NCI-H146 treated with DMSO at 0.1 percent for 48 hours (cell line): Measurements from ENCODE around the gene CYTH2.

Experiments used
- DNase-seq: peaks from one replicate; lab custom pipeline; 2025; ENCODE audit not compliant: unreplicated experiment; lab: John Stamatoyannopoulos, UW

CYTH2 gene

GRCh38 chr19:48452289-48453190 lies 16.6 kb upstream of the CYTH2 start:
- DNase-seq: no peak

- DNase-seq: no peak
Observed at GRCh38 chr19:48454150-48454730, 14.9 kb upstream of the CYTH2 start.

DNA sequence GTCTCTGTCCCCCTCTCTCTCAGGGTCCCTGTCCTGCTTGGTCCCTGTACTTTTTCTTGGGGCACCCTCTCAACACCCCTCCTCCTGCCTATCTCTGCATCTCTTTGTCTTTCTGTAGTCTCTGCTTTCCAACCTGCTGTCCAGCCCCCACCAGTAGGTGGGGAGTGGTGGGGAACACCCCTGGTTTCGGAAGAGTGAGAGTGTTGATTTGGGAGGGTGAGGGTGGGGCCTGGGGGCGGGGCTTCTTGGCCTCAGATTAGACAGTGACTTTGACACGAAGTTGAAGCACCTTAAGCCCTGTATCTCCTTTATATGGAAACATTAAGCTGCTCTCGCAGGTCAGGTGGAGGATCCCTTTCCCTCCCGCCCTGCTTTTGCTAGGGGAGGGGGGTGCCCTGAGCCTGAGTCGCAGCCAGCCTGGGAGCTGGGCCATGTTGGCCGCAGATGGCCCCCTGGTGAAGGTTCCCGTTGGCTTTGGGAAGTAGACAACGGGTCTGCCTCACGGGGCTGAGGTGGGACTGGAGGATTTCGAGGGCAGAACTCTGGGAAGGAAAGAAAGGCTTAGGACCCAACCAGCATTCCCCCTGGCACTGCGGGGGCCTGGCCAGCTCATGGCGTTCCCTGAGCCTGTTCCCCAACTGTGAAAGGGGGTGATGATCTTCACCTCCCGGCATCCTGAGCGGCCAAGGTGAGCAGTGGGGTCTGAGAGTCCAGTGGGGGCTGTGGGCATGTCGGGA lies 13.8 kb upstream of the CYTH2 start, which contains the start of gene KCNJ14:
Gene KCNJ14 (plus strand): TSS at position 404 of the 737 bp plus-strand sequence. CDS start 6,151 bp downstream, outside the sequence.
- no peak for DNase-seq

DNA sequence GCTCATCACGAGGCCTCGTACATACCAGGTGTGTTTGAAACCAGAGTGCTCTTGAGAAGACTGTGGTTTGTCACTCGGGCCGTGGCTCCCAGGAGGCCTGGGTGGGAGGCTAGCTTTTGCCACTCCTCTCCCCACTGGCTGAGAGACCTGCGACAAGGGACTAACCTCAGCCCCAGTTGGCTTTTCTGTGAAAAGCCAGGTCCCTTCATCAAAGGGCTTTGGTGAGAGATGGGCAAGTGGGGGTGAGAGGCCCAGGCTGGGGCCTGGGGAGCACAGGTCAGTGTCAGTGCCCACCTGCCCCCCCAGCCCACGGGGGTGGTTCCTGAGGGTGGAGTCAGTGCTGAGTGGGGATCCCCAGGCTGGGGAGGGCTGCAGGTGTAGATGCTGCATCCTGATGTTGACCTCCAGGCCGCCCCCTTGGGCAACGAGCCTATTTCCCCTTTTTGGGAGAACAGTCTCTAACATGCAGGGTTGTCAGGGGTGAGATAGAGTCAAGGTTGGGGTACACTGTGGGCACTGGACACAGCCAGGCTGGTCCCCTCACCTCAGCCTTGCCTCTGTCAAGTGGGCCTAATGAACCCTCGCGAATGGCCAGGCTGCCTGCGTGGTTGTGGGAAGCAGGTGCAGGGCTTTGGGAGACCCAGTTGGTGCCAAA lies 13.1 kb upstream of the CYTH2 start:
- no peak for DNase-seq

GRCh38 chr19:48456864-48457263 lies 12.3 kb upstream of the CYTH2 start:
- no peak for DNase-seq

DNA sequence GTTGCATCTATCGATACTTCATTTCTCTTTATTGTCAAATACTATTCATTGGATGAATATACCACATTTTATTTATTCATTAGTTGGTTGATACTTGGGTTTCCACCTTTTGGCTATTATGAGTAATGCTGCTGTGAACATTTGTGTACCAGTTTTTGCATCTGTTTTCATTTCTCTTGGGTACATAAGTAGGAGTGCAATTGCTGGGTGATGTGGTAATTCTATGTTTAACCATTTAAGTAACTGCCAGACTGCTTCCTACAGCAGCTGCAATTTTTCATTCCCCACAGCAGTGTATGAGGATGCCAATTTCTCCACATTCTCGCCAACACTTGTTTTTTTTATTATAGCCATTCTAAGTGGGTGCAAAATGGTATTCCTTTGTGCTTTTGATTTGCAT lies 11.2 kb upstream of the CYTH2 start:
- DNase-seq: no peak

- no peak for DNase-seq
Observed at GRCh38 chr19:48461651-48461981, 7.6 kb upstream of the CYTH2 start.

DNA sequence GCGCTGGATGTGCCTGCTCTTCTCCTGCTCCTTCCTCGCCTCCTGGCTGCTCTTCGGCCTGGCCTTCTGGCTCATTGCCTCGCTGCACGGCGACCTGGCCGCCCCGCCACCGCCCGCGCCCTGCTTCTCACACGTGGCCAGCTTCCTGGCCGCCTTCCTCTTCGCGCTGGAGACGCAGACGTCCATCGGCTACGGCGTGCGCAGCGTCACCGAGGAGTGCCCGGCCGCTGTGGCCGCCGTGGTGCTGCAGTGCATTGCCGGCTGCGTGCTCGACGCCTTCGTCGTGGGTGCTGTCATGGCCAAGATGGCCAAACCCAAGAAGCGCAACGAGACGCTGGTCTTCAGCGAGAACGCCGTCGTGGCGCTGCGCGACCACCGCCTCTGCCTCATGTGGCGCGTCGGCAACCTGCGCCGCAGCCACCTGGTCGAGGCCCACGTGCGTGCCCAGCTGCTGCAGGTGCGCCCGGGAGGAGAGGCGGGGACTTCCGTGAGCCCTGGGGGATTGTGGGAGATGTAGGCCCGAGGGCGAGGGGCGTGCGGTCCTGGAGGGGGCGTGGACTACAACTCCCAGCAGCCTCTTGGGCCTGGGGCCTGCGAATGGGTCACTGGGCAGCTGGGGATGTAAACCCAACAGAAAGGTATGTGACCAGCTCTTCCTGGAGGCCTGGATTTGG lies 7.0 kb upstream of the CYTH2 start:
- no peak for DNase-seq

DNA sequence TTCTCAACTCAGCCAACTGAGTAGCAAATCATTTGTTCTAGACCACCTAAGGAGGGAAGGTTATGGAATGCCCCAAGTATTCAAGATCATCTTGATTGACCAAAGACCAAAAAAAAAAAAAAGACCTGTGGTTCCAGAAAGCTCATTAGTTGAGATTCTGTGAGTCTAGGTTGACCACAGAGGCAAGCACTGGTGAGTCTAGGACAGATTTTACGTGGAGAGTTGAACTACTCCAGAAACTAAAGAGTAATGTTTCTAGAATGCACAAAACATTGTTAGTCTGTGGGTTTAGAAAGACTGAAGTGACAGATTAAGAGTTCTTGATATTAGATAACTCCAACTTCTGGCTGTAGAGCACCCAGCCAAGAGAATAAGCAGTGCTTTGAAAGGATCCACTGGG lies 4.0 kb upstream of the CYTH2 start:
- no peak for DNase-seq

GRCh38 chr19:48466561-48467325 lies 2.4 kb upstream of the CYTH2 start:
- no peak for DNase-seq

DNA sequence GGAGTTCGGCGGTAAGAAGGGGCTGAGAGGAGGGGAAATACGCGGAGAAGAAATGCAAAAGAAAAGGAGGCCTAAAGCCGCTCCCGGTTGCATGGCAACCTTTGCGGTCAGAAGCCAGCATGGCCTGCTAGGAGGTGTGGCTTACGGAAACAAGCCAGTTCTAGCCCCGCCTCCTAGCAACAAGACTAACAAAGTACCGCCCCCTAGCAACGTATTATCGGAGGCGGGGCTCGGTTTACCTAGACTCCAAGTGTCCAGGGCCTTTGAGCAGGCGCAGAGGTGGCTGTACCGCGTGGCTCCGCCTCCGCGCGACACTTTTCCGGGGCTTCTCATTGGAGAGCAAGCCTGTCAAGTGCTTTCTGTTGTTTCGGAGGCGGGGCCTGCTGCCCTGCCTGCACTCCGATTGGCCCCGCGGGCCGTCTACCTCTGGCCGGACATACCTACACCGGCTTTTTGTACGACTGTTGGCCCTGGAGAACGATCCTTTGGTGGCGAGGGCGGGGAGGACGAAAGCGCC lies 339 bp upstream of the CYTH2 start:
- DNase-seq: peak; percentile 100

DNA sequence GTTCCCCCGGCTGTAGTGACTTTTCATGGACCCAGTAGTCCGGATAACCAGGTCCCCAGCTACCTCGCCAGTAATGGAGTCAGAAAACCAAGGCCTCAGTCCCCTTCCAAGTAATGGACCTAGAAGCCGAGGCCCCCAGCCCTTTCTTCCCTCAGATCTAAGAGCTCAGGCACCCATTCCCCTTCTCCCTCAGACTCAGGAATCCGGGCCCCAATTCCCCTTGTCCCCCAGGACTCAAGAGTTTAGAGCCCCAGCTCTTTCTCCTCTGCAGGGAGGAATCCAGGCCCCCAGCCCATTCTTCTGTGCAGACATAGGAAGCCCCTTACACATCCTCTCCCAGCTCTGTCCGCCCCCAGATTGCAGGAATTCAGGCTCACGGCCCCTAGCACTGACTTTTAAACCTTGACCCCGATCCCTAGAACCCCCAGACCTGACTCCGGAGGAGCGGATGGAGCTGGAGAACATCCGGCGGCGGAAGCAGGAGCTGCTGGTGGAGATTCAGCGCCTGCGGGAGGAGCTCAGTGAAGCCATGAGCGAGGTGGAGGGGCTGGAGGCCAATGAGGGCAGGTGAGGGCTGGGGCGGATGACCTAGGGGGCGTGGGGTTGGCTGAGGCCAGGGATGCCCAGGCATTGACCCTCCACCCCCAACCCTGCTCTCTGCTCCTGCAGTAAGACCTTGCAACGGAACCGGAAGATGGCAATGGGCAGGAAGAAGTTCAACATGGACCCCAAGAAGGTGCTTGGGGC lies 938 bp downstream of the CYTH2 start:
- DNase-seq: no peak

DNA sequence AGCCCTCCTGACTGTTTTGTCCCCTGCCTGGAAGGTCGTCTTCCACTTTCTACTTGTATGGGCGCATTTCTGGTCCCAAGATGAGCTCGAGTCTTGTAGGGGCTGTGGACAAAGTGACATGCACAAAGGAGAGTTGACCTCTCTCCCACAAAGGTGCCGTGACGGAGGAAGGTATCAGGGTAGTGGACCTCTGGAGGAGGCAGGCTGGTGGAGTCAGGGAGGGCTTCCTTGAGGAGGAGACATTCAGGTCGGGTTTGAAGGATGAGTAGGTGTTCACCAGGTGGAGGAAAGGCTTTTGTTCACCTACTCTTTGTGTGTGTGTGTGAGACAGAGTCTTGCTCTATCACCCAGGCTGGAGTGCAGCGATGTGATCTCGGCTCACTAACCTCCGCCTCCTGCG lies 1.7 kb downstream of the CYTH2 start:
- DNase-seq: no peak

- no peak for DNase-seq
Observed at GRCh38 chr19:48471836-48472235, 2.7 kb downstream of the CYTH2 start.

- DNase-seq: no peak
Observed at GRCh38 chr19:48473161-48473966, 4.2 kb downstream of the CYTH2 start.

DNA sequence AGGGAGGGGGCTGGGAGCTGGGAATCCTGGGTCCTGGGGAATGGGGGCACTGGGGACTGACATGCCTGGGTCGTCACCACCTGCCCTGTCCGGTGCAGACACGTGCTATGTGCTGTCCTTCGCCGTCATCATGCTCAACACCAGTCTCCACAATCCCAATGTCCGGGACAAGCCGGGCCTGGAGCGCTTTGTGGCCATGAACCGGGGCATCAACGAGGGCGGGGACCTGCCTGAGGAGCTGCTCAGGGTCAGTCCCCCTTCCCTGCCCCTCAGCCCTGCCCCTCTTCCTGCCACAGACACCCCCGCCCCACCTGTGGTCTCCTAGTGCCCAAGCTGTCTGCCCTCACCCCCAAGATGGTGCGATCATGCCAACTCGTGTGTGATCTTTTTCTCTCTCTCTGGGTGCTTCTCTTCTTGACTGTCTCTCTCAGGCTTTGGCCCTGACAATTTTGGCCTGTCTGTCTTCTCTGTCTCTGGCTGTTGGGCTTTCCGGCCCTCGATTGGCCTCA lies 5.0 kb downstream of the CYTH2 start:
- DNase-seq: no peak

DNA sequence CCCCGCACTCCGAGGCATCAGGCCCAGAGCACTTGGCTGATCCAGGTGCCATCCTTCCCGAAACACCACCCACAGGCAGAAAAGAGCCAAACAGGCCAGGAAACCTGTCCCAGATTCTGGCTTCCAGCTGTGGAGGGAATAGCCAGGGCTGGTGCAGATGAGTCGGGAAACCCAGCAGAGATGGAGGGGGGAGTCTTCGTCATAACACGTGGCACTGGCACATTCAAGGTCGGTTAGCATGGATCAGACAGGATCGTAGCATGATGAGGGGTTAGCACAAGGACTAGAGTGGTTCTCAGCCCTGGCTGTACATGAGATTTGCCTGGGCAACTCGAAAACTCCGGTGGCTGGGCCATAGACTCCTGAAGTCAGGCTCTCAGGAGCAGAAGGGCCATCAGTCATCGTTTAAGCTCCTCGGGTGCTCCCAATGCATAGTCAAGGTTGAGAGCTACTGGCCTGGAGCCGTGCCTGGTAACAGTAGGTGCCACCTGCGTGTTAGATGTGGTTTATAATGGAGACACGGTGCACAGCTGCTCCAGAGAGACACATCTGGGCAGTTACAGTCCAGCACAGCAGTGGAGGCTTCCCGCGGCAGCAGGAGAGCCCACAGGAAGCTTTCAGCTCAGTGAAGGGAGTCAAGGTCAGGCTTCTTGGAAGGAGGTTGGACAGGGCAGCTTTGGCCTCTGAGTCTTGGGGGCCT lies 6.3 kb downstream of the CYTH2 start:
- DNase-seq: no peak

- DNase-seq: no peak
Observed at GRCh38 chr19:48476176-48476575, 7.0 kb downstream of the CYTH2 start.
